ENCODE data around the gene TFPT. TPM values are rescaled to one million over a fixed set of nuclear protein-coding genes. Genes with fewer than 3 reads are reported as not detected.

The TFPT gene
- total RNA-seq, 4 donors from 2014 or later = 9.8 to 25.8 (median 14.0) TPM

DNA sequence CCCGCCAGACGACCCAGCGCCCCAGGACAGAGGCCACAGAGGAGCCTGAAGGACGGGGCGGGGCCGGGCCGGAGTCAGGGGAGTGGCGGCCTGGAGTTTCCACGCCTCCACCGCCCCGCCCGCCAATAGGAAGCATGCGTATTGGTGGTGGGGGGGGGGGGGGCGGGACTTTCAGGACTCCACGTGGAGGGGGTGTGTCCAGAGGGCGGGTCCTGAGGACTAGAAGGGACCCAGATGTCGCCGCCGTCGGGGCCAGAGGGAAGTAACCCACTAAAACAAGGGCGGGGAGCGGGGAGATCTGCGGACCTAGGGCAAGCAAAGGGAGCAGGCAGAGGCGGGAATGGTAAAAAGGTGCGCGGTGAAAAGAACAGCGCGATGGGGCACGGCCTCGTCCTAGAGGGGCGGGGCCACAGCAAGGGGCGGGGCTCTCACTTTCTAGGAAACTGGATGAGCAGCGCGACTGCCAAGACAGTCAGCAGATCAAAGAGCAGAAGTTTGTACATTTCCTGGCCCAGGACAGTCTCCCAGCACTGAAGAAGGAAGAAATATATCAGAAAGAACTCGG is 46.9 kb upstream of the TFPT start:
- Histone ChIP-seq H3K4me3 (peak overlapping the region in 3 of 4 donors; percentile 15 to 56 (median 33)), H3K9me3 (no peaks in the 10 kb centered on the region), H3K27ac (peak overlapping the region; percentile 85 to 96 (median 90)), H3K27me3 (peaks cover 4% of the 10 kb centered on the region), H3K4me1 (peaks cover 35 to 66% (median 48%) of the 10 kb centered on the region in 4 donors), H3K36me3 (peaks cover 0 to 7% (median 2%) of the 10 kb centered on the region in 4 donors)
- intact Hi-C loops (cut with DNase I; ENCODE audit: low total_unique reads) = no loop called here
- DNase-seq = peak; percentile 95
- peak; percentile 41 to 50 (median 43) for TF ChIP-seq POLR2AphosphoS5 (IDR thresholded peaks at IDR 0.05)
- no peak for TF ChIP-seq EP300 (IDR thresholded peaks at IDR 0.05; ENCODE audit: low read depth)
- in situ Hi-C loops (cut with MboI; ENCODE audit: low pct_ligation_motif_present in 1 of 4, low pct_unique_long_range_greater_than_20kb in 1 of 4, low sequenced_read_pairs in 3 of 4) = loop anchor here in 1 of 4 donors (10.0 kb wide), 1 partner anchor 72 kb away; no protein-coding TSS in a partner anchor
- 2% methylated on average over 21 of the region's 35 CpGs; no CpG with 5 or more reads in 1 of the 2 donors for WGBS, 2 donors (ENCODE audit: low coverage in 1 of 2)

GRCh38 chr19:54160854-54161253 is 45.4 kb upstream of the TFPT start:
- H3K36me3 ChIP-seq = peaks cover 0 to 22% (median 8%) of the 10 kb centered on the region in 4 donors
- H3K9me3 ChIP-seq = no peaks in the 10 kb centered on the region
- WGBS, 2 donors (ENCODE audit: low coverage in 1 of 2) = 38% methylated on average over 13 of the region's 13 CpGs; no CpG with 5 or more reads in 1 of the 2 donors
- peak overlapping the region in 2 of 4 donors; percentile 56 to 80 for H3K4me3 ChIP-seq
- DNase-seq = no peak
- intact Hi-C loops (cut with DNase I; ENCODE audit: low total_unique reads) (no loop called here), in situ Hi-C loops (cut with MboI; ENCODE audit: low pct_ligation_motif_present in 1 of 4, low pct_unique_long_range_greater_than_20kb in 1 of 4, low sequenced_read_pairs in 3 of 4) (loop anchor here in 1 of 4 donors (10.0 kb wide), 1 partner anchor 74 kb away; no protein-coding TSS in a partner anchor)
- no peaks in the 10 kb centered on the region for H3K27me3 ChIP-seq
- peak overlapping the region; percentile 87 to 96 (median 90) for H3K27ac ChIP-seq
- TF ChIP-seq POLR2AphosphoS5 (IDR thresholded peaks at IDR 0.05) = no peak
- TF ChIP-seq CTCF (IDR thresholded peaks at IDR 0.05) = no peak
- TF ChIP-seq POLR2A (IDR thresholded peaks at IDR 0.05) = no peak
- TF ChIP-seq EP300 (IDR thresholded peaks at IDR 0.05; ENCODE audit: low read depth) = no peak
- peaks cover 35 to 66% (median 48%) of the 10 kb centered on the region in 4 donors for H3K4me1 ChIP-seq

- in situ Hi-C loops (cut with MboI; ENCODE audit: low pct_ligation_motif_present in 1 of 4, low pct_unique_long_range_greater_than_20kb in 1 of 4, low sequenced_read_pairs in 3 of 4) = loop anchor here in 1 of 4 donors (10.0 kb wide), 1 partner anchor 75 kb away; no protein-coding TSS in a partner anchor
- H3K27me3 ChIP-seq = no peaks in the 10 kb centered on the region
- no peak for DNase-seq
- intact Hi-C loops (cut with DNase I; ENCODE audit: low total_unique reads) = no loop called here
- no peaks in the 10 kb centered on the region for H3K9me3 ChIP-seq
- H3K36me3 ChIP-seq = peaks cover 0 to 28% (median 10%) of the 10 kb centered on the region in 4 donors
- H3K4me3 ChIP-seq = peak overlapping the region; percentile 11 to 80 (median 44)
- 2% methylated on average over 27 of the region's 28 CpGs; no CpG with 5 or more reads in 1 of the 2 donors for WGBS, 2 donors (ENCODE audit: low coverage in 1 of 2)
- H3K27ac ChIP-seq = peak overlapping the region; percentile 87 to 96 (median 90)
- TF ChIP-seq CTCF (IDR thresholded peaks at IDR 0.05) (no peak), EP300 (IDR thresholded peaks at IDR 0.05; ENCODE audit: low read depth) (no peak), POLR2A (IDR thresholded peaks at IDR 0.05) (no peak), POLR2AphosphoS5 (IDR thresholded peaks at IDR 0.05) (no peak)
- H3K4me1 ChIP-seq = peaks cover 34 to 62% (median 48%) of the 10 kb centered on the region in 4 donors
These were observed 44.8 kb upstream of the TFPT start for GRCh38 chr19:54160182-54160811.

DNA sequence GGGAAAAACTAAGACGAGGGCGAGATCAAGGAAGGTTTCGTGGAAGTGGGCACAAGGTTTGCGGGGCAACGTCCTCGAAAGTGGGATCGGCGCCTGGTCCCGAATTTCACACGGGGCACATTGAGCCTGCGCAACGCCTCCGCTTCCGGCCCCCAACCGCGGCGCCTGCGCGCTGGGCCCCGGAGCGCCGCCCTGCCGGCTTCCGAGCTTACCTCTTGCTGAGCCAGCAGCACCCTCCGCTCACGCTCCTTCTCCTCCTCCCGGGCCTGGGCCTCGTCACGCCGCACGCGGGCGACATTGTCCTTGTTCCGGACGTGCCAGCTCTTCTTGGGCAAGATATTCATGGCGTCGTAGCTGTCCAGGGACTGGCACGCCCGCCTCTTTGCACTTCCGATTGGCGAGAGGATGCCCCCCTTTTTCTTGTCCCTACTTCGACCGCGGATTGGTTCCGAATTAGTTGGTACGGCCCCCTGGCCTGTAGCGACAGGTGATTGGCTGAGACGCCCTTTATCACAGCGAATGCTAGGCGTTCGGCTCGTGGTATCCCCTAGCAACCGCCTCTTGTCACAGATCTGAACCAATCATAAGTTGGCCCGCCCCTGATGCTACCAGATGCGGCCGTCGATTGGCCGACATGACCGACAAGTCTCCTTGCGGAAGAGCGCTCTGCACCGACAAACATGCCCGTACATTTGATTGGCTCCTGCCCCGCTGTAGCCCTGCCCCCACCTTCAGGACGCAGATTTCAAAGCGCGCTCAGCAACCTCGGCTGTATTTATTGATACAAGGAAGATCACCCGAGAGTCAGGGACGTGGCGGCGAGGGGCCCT is 44.1 kb upstream of the TFPT start, which contains the start of gene LENG1:
Gene LENG1, minus strand, starts transcription at position 370 of the 830 bp plus-strand sequence. Its CDS starts 26 bp downstream, at position 344.
- WGBS, 2 donors (ENCODE audit: low coverage in 1 of 2) = 0 to 1% methylated on average over 3 to 63 of the region's 72 CpGs
- no peaks in the 10 kb centered on the region for H3K27me3 ChIP-seq
- H3K27ac ChIP-seq = peak within 1 kb of the TSS; percentile 92 to 98 (median 94)
- intact Hi-C loops (cut with DNase I; ENCODE audit: low total_unique reads) = no loop called here
- DNase-seq = peak; percentile 100
- in situ Hi-C loops (cut with MboI; ENCODE audit: low pct_ligation_motif_present in 1 of 4, low pct_unique_long_range_greater_than_20kb in 1 of 4, low sequenced_read_pairs in 3 of 4) = loop anchor here in 1 of 4 donors (10.0 kb wide), 1 partner anchor 75 kb away; no protein-coding TSS in a partner anchor
- peaks cover 0 to 34% (median 14%) of the 10 kb centered on the region in 4 donors for H3K36me3 ChIP-seq
- no peaks in the 10 kb centered on the region for H3K9me3 ChIP-seq
- H3K4me3 ChIP-seq = peak within 1 kb of the TSS; percentile 48 to 80 (median 76)
- TF ChIP-seq EP300 (IDR thresholded peaks at IDR 0.05; ENCODE audit: low read depth) (no peak), POLR2AphosphoS5 (IDR thresholded peaks at IDR 0.05) (peak; percentile 85 to 89 (median 88)), CTCF (IDR thresholded peaks at IDR 0.05) (peak in 3 of 5 experiments; percentile 21 to 49 (median 26)), POLR2A (IDR thresholded peaks at IDR 0.05) (peak; percentile 76)
- peaks cover 30 to 56% (median 45%) of the 10 kb centered on the region in 4 donors for H3K4me1 ChIP-seq

Measured in transverse colon (tissue), 4 donors.